ENCODE data around the gene MYH10. TPM values are rescaled to one million over a fixed set of nuclear protein-coding genes. Genes with fewer than 3 reads are reported as not detected.

MYH10 gene
- total RNA-seq, 6 donors from 2014 or later, result 73.3 to 246 (median 99.6) TPM

DNA sequence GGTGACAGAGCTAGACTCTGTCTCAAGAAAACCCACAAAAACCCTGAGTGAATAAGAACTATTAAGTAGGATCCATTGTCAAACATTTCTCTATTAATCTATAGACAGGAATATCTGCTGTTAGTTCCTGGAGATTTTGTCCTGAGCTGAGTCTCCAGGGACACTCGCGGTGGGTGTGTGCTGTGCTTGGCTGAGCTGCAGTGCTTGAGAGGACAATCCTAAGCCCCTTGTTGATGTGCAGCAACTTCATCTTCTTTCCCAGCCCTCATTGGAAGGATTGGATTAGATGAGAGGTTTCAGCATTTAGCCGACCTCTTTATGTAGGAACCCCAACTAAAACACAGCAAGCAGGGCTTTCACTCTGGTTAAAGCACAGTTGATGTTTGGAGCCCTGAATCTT lies 161.5 kb downstream of the MYH10 start:
- no peaks in the 10 kb centered on the region for H3K27me3 ChIP-seq
- no peak overlapping the region for H3K27ac ChIP-seq
- ATAC-seq (ENCODE audit: low FRiP score in 2 of 2), result no peak
- peaks cover 7 to 38% (median 20%) of the 10 kb centered on the region in 4 donors for H3K4me1 ChIP-seq
- 90 to 97% methylated on average over 3 of the region's 3 CpGs for WGBS, 2 donors
- peaks cover 14 to 76% (median 55%) of the 10 kb centered on the region in 4 donors for H3K36me3 ChIP-seq
- H3K9me3 ChIP-seq, result no peaks in the 10 kb centered on the region
- H3K4me3 ChIP-seq, result no peak overlapping the region
- no peak for DNase-seq
- TF ChIP-seq POLR2AphosphoS5 (IDR thresholded peaks at IDR 0.05), result no peak

DNA sequence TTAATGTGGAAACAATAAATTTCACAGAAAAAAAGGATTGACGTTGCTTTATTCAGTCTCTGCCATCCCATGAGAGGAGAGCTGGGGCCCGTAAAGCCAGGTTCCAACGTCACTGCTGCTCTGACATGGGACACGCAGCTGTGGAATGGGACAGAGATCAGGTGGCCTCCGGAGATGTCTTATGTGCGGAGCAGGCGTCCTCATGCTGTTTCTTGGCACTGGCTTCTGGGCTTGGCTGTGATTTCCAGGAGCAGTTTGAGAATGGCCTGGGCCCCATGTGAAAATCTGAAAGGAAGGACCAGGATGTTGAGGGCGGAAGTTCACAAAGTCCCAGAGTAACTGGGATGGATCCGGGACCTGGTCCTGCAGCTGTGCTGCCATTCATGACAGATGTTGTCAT lies 162.4 kb downstream of the MYH10 start:
- Histone ChIP-seq H3K27ac (no peak overlapping the region), H3K4me1 (peaks cover 7 to 47% (median 20%) of the 10 kb centered on the region in 4 donors), H3K4me3 (no peak overlapping the region), H3K9me3 (no peaks in the 10 kb centered on the region), H3K27me3 (no peaks in the 10 kb centered on the region), H3K36me3 (peaks cover 15 to 76% (median 55%) of the 10 kb centered on the region in 4 donors)
- DNase-seq (no peak), ATAC-seq (ENCODE audit: low FRiP score in 2 of 2) (no peak)
- 86 to 94% methylated on average over 9 of the region's 9 CpGs for WGBS, 2 donors
- TF ChIP-seq POLR2A (IDR thresholded peaks at IDR 0.05) (no peak), EP300 (IDR thresholded peaks at IDR 0.05) (no peak), POLR2AphosphoS5 (IDR thresholded peaks at IDR 0.05) (no peak)
- TF ChIP-seq, protein P1, sequence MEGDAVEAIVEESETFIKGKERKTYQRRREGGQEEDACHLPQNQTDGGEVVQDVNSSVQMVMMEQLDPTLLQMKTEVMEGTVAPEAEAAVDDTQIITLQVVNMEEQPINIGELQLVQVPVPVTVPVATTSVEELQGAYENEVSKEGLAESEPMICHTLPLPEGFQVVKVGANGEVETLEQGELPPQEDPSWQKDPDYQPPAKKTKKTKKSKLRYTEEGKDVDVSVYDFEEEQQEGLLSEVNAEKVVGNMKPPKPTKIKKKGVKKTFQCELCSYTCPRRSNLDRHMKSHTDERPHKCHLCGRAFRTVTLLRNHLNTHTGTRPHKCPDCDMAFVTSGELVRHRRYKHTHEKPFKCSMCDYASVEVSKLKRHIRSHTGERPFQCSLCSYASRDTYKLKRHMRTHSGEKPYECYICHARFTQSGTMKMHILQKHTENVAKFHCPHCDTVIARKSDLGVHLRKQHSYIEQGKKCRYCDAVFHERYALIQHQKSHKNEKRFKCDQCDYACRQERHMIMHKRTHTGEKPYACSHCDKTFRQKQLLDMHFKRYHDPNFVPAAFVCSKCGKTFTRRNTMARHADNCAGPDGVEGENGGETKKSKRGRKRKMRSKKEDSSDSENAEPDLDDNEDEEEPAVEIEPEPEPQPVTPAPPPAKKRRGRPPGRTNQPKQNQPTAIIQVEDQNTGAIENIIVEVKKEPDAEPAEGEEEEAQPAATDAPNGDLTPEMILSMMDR (IDR thresholded peaks at IDR 0.05), result no peak

DNA sequence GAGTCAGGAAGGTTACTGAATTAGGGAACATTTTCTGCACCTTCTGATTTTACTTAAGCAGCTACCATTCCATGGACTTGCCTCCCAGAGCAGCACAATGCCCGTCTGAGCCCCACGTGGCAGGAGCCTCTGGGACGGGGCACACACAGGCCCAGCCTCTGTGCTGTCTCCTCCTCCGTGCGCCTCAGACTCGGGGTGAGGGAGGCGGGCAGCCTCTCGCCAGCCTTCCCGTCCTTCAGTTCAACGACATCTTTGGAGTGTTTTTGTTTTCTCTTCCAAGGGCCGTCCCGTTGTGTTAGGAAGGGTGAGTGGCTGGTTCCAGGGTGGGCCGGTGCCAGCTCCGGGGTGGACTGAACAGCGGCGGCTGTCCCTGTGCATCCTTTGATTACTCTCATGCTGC lies 163.0 kb downstream of the MYH10 start:
- H3K4me3 ChIP-seq, result no peak overlapping the region
- ATAC-seq (ENCODE audit: low FRiP score in 2 of 2) (no peak), DNase-seq (peak in 1 of 2 donors; percentile 46)
- 71 to 73% methylated on average over 16 of the region's 16 CpGs for WGBS, 2 donors
- H3K4me1 ChIP-seq, result peaks cover 7 to 47% (median 20%) of the 10 kb centered on the region in 4 donors
- H3K27me3 ChIP-seq, result no peaks in the 10 kb centered on the region
- H3K9me3 ChIP-seq, result no peaks in the 10 kb centered on the region
- no peak overlapping the region for H3K27ac ChIP-seq
- TF ChIP-seq POLR2AphosphoS5 (IDR thresholded peaks at IDR 0.05) (no peak), POLR2A (IDR thresholded peaks at IDR 0.05) (no peak), EP300 (IDR thresholded peaks at IDR 0.05) (no peak)
- TF ChIP-seq, protein P1 (IDR thresholded peaks at IDR 0.05), result no peak
- H3K36me3 ChIP-seq, result peaks cover 21 to 76% (median 58%) of the 10 kb centered on the region in 4 donors

DNA sequence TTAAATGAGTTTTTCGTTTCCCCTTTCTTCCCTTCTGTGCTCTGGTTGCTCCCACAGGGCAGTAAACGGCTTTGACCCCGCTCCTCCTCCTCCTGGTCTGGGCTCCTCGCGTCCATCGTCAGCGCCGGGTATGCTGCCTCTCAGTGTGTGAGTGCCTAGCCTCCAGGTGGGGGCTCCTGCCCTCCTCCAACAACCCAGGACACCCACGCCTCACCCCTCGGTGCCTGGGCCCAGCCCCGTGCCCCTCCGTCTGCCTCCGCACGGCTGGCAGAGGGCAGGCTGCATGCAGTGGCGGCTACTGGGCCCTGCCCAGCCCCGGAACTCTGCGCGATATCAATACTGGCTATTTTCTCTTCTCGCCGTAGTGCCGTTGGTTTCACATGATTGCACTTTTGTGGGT lies 163.7 kb downstream of the MYH10 start:
- Histone ChIP-seq H3K27me3 (no peaks in the 10 kb centered on the region), H3K36me3 (peaks cover 22 to 76% (median 59%) of the 10 kb centered on the region in 4 donors), H3K4me3 (no peak overlapping the region), H3K27ac (no peak overlapping the region), H3K9me3 (no peaks in the 10 kb centered on the region), H3K4me1 (peaks cover 7 to 47% (median 20%) of the 10 kb centered on the region in 4 donors)
- peak in 1 of 2 donors; percentile 74 for DNase-seq
- TF ChIP-seq POLR2AphosphoS5 (IDR thresholded peaks at IDR 0.05), result no peak
- TF ChIP-seq EP300 (IDR thresholded peaks at IDR 0.05), result no peak
- TF ChIP-seq, protein P1 (IDR thresholded peaks at IDR 0.05), result no peak
- no peak for TF ChIP-seq POLR2A (IDR thresholded peaks at IDR 0.05)
- ATAC-seq (ENCODE audit: low FRiP score in 2 of 2), result no peak
- WGBS, 2 donors, result 96 to 97% methylated on average over 20 to 21 of the region's 21 CpGs

DNA sequence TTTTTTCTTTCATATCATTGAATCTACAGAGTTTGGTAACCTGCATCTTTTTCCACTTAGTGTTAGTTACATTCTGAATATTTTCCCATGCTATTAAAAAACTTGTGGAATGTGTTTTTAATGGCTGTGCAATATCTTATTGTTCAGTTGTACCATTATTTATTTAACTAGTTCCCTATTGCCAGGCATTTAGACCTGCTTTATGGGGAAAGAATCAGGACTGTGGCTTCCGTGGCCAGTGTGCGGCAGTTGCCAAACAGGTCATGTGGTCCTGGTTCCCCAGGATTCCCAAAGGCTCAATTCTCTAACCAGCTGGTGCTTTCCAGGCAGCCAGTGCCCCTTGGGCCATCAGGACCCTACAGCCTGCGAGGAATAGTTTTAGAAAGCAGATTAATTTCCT lies 164.1 kb downstream of the MYH10 start:
- no peak overlapping the region for H3K4me3 ChIP-seq
- H3K36me3 ChIP-seq, result peaks cover 23 to 76% (median 59%) of the 10 kb centered on the region in 4 donors
- H3K9me3 ChIP-seq, result no peaks in the 10 kb centered on the region
- ATAC-seq (ENCODE audit: low FRiP score in 2 of 2) (no peak), DNase-seq (no peak)
- H3K27me3 ChIP-seq, result no peaks in the 10 kb centered on the region
- H3K4me1 ChIP-seq, result peaks cover 7 to 47% (median 20%) of the 10 kb centered on the region in 4 donors
- H3K27ac ChIP-seq, result no peak overlapping the region
- 75 to 76% methylated on average over 3 of the region's 3 CpGs for WGBS, 2 donors
- TF ChIP-seq POLR2AphosphoS5 (IDR thresholded peaks at IDR 0.05) (no peak), EP300 (IDR thresholded peaks at IDR 0.05) (no peak), POLR2A (IDR thresholded peaks at IDR 0.05) (no peak)
- TF ChIP-seq, protein P1 (IDR thresholded peaks at IDR 0.05), result no peak

Measured in upper lobe of left lung (tissue), 6 donors.